ENCODE measurements around the gene ZNF3. TPM values are rescaled to one million over a fixed set of nuclear protein-coding genes. Genes with fewer than 3 reads are reported as not detected.
"Not testable (repeated sequence)": the region's sequence is repeated elsewhere in the genome, so short reads cannot be mapped to it uniquely, and the experiment has no call there.

The ZNF3 gene
- 10 to 100 TPM; 20.5 to 21.4 TPM for total RNA-seq

DNA sequence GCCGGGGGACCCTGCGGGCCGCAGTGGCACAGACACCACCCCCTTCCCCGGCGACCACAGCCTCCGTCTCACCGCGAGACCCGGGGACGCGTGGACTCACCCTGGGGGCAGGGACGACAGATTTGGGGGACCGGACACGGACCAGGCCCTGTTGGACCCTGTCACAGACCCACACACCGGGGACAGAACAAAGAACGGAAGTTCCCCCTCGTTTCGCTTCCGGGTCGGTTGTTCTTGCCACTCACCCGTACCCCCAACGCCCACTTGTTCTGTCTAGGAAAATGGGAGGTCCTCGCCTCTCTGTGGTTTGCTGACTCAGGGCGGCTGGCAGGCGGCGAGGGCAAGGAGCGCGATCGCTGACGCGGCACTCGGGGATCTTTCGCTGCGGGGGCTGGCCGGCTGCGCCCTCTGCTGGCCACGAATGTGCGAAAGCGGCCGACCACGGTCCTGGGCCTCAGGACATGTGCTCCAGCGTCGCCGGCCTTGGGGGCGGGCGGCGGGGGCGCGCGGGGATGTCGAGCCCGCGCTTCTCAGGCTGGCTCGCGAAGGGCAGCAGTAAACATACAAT lies at the start of gene ZNF3:
ZNF3 (minus strand) TSS at position 189 of the 568 bp plus-strand sequence. CDS start 4,366 bp downstream, outside the sequence.
- WGBS: 1% methylated on average over 52 of the region's 55 CpGs
- Histone ChIP-seq H3K4me3 (peak within 1 kb of the TSS; percentile 67 to 93), H3K36me3 (no peaks in the 10 kb centered on the region), H3K4me1 (replicated peaks) (peaks cover 10% of the 10 kb centered on the region), H3K27ac (peak within 1 kb of the TSS; percentile 76 to 82), H3K27me3 (replicated peaks; ENCODE audit: insufficient read depth) (no peaks in the 10 kb centered on the region), H3K9me3 (no peaks in the 10 kb centered on the region)
- DNase-seq (ENCODE audit: low spot score): peak; percentile 98
- intact Hi-C loops (cut with DNase I): loop anchor here (2.0 kb wide), 2 partner anchors 67 to 87 kb away; partner anchors contain the start of gene ZKSCAN1
- TF ChIP-seq, protein P1, sequence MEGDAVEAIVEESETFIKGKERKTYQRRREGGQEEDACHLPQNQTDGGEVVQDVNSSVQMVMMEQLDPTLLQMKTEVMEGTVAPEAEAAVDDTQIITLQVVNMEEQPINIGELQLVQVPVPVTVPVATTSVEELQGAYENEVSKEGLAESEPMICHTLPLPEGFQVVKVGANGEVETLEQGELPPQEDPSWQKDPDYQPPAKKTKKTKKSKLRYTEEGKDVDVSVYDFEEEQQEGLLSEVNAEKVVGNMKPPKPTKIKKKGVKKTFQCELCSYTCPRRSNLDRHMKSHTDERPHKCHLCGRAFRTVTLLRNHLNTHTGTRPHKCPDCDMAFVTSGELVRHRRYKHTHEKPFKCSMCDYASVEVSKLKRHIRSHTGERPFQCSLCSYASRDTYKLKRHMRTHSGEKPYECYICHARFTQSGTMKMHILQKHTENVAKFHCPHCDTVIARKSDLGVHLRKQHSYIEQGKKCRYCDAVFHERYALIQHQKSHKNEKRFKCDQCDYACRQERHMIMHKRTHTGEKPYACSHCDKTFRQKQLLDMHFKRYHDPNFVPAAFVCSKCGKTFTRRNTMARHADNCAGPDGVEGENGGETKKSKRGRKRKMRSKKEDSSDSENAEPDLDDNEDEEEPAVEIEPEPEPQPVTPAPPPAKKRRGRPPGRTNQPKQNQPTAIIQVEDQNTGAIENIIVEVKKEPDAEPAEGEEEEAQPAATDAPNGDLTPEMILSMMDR (IDR thresholded peaks at IDR 0.05): peak; percentile 94 to 98 (median 97)
- peak; percentile 32 for TF ChIP-seq POLR2A (IDR thresholded peaks at IDR 0.05)
- peak; percentile 98 for TF ChIP-seq POLR2AphosphoS5 (IDR thresholded peaks at IDR 0.05)

DNA sequence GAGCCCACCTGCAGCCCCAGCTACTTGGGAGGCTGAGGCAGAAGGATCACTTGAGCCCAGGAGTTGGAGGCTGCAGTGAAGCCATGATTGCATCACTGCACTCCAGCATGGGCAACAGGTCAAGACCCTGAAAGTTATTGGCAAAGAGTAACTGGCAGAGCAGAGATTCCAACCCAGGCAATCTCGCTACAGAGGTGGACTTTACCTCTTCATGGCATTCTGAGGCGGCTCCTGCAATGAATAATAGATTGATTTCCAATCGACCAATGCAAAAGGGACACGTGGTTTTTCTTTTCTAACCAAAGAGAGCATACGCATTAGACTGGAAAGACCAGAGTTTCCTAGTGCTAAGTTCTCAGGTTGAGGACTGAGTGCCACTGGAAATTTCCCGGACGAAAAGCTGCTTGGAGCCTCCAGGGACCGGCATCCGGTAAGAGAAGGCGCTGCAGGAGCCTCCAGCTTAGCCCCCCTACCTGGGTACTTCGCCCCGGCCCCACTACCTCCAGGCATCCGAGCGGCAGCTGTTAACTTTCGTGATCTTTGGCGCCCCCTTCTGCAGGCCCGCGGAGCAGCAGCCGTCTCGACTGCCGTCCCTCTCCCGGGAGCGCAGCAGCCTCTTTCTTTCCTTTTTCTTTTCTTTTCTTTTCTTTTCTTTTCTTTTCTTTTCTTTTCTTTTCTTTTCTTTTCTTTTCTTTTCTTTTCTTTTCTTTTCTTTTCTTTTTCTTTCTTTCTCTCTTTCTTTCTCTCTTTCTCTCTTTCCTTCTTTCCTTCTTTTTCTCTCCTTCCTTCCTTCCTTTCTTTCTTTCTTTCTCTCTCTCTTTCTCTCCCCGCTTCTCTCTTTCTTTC lies 49.3 kb upstream of the ZNF3 start:
- peak; percentile 66 for DNase-seq (ENCODE audit: low spot score)
- WGBS: 14% methylated on average over 24 of the region's 24 CpGs
- H3K9me3 ChIP-seq: no peaks in the 10 kb centered on the region
- no peaks in the 10 kb centered on the region for H3K36me3 ChIP-seq
- no peak overlapping the region for H3K27ac ChIP-seq
- H3K4me1 ChIP-seq (replicated peaks): no peaks in the 10 kb centered on the region
- H3K27me3 ChIP-seq (replicated peaks; ENCODE audit: insufficient read depth): no peaks in the 10 kb centered on the region
- peak overlapping the region in 1 of 2 donors; percentile 10 for H3K4me3 ChIP-seq
- TF ChIP-seq POLR2AphosphoS5 (IDR thresholded peaks at IDR 0.05) (peak; percentile 55), POLR2A (IDR thresholded peaks at IDR 0.05) (no peak)
- TF ChIP-seq, protein P1 (IDR thresholded peaks at IDR 0.05): peak; percentile 50 to 81 (median 70)
- intact Hi-C loops (cut with DNase I): loop anchor here (5.0 kb wide), 1 partner anchor 91 kb away; no protein-coding TSS in a partner anchor

- not testable (repeated sequence) for DNase-seq (ENCODE audit: low spot score); H3K27me3 ChIP-seq (replicated peaks; ENCODE audit: insufficient read depth); H3K4me1 ChIP-seq (replicated peaks); H3K27ac ChIP-seq; H3K9me3 ChIP-seq; H3K4me3 ChIP-seq; H3K36me3 ChIP-seq
- intact Hi-C loops (cut with DNase I): loop anchor here (5.0 kb wide), 1 partner anchor 92 kb away; no protein-coding TSS in a partner anchor
- 80% methylated on average over 1 of the region's 1 CpG for WGBS
Measured at GRCh38 chr7:100130220-100130607, 48.7 kb upstream of the ZNF3 start.

GRCh38 chr7:100128637-100128963 lies 47.1 kb upstream of the ZNF3 start:
- Histone ChIP-seq H3K27ac (no peak overlapping the region), H3K4me1 (replicated peaks) (no peaks in the 10 kb centered on the region), H3K4me3 (no peak overlapping the region), H3K9me3 (no peaks in the 10 kb centered on the region), H3K27me3 (replicated peaks; ENCODE audit: insufficient read depth) (no peaks in the 10 kb centered on the region), H3K36me3 (no peaks in the 10 kb centered on the region)
- TF ChIP-seq, protein P1 (IDR thresholded peaks at IDR 0.05): no peak
- no peak for TF ChIP-seq POLR2A (IDR thresholded peaks at IDR 0.05)
- no peak for TF ChIP-seq POLR2AphosphoS5 (IDR thresholded peaks at IDR 0.05)
- DNase-seq (ENCODE audit: low spot score): no peak
- intact Hi-C loops (cut with DNase I): loop anchor here (5.0 to 10.0 kb wide), 3 partner anchors 41 to 216 kb away; partner anchors contain the start of gene COPS6
- 52% methylated on average over 1 of the region's 1 CpG for WGBS

DNA sequence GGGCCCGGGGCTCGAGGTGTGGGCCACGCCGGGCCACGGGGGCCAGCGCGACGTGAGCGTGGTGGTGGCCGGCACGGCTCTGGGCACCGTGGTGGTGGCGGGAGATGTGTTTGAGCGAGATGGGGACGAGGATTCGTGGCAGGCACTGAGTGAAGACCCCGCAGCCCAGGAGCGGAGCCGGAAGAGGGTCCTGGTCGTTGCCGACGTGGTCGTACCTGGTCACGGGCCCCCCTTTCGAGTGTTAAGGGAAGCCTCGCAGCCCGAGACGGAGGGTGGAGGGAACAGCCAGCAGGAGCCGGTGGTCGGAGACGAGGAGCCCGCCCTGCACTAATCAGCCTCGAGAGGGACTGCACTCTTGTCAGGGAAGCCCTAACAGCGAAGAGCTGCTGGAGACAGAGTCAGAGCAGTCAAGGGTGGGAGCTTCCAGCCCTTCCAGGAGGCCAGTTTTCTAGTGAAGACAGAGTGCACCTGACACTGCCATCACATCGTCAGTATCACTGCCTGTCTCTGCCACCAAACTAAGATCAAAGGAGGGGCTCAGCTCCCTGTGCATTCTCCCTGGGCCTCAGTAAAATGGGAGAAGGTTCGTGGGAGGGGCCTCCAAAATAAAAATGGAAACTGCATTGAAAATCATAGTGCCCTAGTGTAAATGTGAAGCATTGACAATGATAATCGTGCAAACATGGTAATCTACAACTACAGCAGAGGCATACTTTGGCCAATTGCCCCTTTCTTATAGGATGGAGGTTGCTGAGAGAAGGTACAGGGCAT lies 46.5 kb upstream of the ZNF3 start:
- intact Hi-C loops (cut with DNase I): loop anchor here (5.0 to 10.0 kb wide), 3 partner anchors 41 to 217 kb away; partner anchors contain the start of gene COPS6
- Histone ChIP-seq H3K27me3 (replicated peaks; ENCODE audit: insufficient read depth) (no peaks in the 10 kb centered on the region), H3K4me1 (replicated peaks) (no peaks in the 10 kb centered on the region), H3K9me3 (no peaks in the 10 kb centered on the region), H3K27ac (peak overlapping the region; percentile 96 to 98), H3K4me3 (peak overlapping the region; percentile 76 to 86), H3K36me3 (no peaks in the 10 kb centered on the region)
- TF ChIP-seq, protein P1 (IDR thresholded peaks at IDR 0.05): no peak
- TF ChIP-seq POLR2A (IDR thresholded peaks at IDR 0.05) (no peak), POLR2AphosphoS5 (IDR thresholded peaks at IDR 0.05) (no peak)
- 4% methylated on average over 37 of the region's 37 CpGs for WGBS
- DNase-seq (ENCODE audit: low spot score): no peak

All from prostate gland (tissue), 2 donors.